ENCODE data around the gene PRMT3.
"Not testable (repeated sequence)": the region's sequence is repeated elsewhere in the genome, so short reads cannot be mapped to it uniquely, and the experiment has no call there.

PRMT3 gene

DNA sequence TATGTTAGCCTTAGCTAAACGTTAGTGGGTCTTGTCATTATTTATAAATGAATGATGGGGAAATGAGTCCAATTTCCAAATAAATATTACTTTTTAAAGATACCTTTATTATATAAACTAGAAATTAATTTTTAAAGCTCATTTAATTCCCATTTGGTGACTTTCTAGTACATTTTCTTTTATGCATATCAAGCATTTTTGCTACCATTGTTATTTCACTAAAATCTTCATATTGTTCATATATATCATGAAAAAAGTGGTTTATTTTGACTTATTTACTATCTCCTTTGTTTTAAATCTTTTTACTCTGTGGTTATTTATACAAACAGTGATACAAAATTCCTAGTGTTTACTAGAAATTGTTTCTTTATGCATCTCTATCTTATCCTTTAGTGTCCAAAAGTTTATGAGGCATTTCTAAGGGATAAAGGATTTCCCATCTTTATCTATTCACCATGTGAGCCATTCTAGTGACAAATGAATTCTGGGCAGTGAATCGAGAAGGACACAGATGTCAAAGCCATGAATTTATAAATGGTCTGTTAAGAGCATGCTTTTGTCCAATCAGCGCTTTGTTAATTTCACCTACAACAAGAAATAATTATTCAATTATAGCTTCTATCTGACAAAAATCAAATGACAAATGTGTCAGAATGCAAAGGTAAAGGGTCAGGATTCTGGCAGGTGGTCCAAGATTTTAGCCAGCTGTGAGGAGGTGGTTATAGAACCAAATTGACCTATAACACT, 70.6 kb downstream of the PRMT3 start:
- DNase-seq = no peak

DNA sequence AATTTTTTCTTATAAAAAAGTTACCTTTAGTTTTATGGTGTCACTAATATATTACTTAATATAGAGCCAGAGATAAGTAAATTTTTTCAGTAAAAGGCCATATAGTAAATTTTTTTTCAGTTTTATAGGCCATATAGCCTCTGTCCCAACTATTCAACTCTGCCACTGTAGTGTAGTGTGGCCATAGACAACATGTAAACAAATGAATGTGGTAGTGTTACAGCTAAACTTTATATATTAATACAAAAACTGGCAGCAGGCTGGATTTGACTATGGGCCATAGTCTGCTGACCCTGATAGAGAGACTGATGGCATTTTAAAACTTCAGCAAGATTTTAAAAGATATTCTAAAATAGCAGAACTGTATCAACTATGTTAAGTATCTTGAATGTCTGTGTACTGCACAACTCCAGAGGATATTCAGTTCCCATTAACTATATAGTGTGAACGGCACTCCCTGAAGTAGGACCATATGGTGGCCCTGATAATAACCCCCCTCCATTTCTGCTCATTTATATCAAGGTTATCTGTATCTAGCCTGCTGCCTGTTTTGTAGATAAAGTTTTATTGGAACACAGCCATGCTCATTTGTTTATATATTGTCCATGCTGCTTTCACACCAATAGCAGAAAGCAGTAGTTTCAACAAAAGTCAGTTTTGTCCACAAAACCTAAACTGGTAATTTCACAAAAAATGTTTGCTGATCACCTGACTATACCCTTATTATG, 71.6 kb downstream of the PRMT3 start:
- peak; percentile 48 for DNase-seq

GRCh38 chr11:20459865-20460264, 72.3 kb downstream of the PRMT3 start:
- DNase-seq = no peak

DNA sequence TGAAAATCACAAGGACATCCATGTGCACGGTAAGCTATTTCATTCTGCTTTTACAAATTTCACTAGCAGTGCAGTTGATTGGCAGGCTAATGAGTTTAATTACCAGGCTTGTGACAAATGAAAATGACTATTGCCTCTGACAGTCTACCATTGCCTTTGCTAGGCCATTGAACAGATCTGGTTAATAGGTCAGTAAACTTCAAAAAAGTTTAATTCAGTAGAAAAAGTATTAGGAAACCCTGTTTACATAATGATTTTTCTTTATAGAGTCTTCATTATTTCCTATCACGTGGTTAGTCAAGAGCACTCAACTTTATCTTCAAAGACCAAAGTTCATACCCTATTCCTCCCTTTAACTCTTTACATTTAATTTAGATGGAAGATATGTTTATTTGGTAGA, 77.0 kb downstream of the PRMT3 start:
- no peak for DNase-seq

- DNase-seq = no peak
These were observed 80.1 kb downstream of the PRMT3 start for GRCh38 chr11:20467487-20468185.

GRCh38 chr11:20470348-20470747, 82.8 kb downstream of the PRMT3 start:
- DNase-seq = no peak

- DNase-seq = not testable (repeated sequence)
These were observed 84.4 kb downstream of the PRMT3 start for GRCh38 chr11:20471929-20472328.

- DNase-seq = no peak
These were observed 86.8 kb downstream of the PRMT3 start for GRCh38 chr11:20474176-20474881.

GRCh38 chr11:20474882-20475517, 87.5 kb downstream of the PRMT3 start:
- DNase-seq = no peak

DNA sequence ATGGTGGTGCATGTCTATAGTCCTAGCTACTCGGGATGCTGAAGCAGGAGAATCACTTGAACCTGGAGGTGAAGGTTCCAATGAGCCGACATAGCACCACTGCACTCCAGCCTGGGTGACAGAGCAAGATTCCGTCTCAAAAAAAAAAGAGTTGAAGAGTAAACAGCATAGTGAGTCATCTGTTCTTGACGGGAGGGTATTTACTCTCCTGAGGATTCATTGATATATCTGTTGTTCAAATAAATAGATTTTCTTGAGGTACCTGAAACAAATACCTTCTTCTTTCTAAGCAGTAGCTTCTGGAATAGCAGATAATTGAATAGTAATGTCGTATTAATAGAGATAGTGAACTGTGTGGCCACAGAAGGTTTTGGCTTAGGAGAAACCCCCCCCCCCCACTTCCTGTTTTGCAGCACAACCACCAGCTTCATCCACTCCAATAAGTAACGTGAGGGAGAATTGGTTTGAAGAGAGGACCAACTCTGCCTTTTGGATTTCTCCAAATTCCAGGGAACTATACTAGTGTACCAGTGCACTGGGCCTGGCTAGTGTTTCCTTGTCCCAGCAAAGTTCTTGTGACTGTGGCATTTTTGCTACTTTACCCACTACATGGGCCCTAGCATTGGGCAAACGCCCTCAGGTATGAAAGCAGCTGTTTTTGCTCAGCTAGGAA, 90.0 kb downstream of the PRMT3 start:
- no peak for DNase-seq

- DNase-seq = no peak
These were observed 92.0 kb downstream of the PRMT3 start for GRCh38 chr11:20479513-20479912.

GRCh38 chr11:20483931-20484330, 96.4 kb downstream of the PRMT3 start:
- no peak for DNase-seq

DNA sequence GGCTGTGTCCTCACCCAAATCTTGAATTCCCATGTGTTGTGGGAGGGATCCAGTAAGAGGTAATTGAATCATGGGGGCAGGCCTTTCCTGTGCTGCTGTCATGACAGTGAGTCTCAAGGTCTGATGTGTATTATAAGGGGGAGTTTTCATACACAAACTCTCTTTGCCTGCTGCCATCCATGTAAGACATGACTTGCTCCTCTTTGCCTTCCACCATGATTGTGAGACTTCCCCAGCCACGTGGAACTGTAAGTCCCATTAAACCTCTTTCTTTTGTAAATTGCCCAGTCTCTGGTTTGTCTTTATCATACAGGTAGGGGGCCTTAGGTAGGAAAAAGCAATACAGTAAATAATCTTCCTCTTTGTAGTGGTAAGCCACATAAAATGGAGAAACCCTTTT, 96.9 kb downstream of the PRMT3 start:
- DNase-seq = not testable (repeated sequence)

DNA sequence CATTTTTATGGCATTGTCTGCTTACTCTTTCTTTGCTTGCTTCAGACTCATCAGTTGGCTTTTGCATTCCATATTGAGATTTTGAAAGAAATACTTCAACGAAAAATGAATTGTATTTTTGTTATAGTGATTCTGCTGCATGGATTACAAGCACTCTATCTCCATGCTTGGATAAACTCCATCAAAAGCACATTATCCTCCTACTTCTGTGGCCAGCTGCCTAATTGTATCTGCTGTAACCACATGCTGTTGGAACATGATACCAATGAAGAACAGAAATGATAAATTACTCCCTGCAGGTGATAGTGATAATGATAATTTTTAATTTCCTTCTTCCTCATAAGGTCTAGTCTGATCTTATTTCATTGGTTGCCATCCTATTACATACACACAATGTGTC, 100.8 kb downstream of the PRMT3 start:
- peak; percentile 76 for DNase-seq

- no peak for DNase-seq
These were observed 102.4 kb downstream of the PRMT3 start for GRCh38 chr11:20489948-20490347.

- no peak for DNase-seq
These were observed 105.8 kb downstream of the PRMT3 start for GRCh38 chr11:20493340-20493739.

- no peak for DNase-seq
These were observed 109.7 kb downstream of the PRMT3 start for GRCh38 chr11:20497124-20497792.

DNA sequence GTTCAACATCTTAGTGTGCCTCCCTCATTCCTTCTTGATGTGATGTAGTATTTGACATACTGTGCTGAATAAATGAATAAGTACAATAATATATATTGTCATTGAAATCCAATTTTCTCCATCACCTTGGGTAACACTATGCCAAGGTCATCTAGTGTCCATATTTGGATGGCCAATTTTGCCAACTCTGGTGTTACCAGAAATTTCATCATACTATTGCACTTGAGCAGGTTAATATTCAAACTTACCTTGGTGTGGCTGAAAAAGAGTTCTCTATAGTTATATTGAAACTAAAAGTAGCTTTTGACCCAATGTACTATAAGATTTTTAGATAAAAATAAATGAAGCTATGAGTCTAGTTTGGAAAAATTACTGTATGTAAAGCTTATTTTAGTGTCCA, 113.7 kb downstream of the PRMT3 start:
- no peak for DNase-seq

DNA sequence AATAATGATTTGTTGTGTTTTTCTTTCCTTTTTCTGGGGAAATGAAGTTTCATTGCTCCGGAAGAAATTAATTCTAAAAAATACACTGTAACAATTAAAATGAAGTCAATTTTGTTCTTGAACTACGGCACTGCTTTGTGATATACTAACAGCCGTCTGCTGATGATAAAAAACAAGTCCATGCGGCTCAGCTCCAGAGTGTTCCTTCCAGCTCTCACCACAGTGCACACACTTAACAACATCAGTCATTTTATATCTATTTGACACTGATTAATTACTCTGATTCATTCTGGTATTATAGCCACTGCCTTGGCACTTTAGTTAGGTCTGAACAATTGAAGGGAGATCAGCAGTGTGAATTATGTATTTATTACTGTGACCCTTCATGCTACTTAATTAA, 114.5 kb downstream of the PRMT3 start:
- DNase-seq = no peak

DNA sequence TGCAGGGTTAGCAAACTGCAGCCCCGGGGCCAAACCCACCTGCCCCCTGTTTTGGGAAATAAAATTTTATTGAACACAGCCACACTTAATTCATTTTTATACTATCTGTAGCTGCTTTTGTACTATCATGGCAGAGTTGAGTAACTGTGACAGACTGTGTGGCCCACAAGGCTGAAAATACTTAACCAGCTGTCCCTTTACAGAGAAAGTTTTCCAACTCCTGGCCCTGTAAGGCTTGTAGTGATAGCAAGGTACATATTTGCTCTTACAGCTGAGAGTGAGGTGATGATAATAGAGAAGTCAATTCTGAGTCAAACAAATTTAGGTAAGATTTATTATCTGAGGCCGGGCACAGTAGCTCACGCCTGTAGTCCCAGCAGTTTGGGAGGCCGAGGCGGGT, 124.5 kb downstream of the PRMT3 start:
- DNase-seq = no peak

DNA sequence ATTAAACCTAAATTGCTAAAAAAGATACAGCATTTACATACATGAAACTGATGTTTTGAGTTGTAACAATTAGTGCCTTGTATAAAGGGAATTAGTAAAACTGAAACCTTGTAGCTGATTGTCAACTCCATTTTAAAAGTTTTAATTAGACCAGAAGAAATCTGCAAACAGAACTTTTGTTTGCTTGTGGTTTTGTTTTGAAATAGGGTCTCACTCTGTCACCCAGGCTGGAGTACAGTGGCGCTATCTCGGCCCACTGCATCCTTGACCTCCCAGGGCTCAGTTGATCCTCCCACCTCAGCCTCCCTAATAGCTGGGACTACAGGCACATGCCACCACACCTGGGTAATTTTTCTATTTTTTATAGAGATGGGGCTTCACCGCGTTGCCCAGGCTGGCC, 125.4 kb downstream of the PRMT3 start:
- no peak for DNase-seq

All from NCI-H2171 treated with DMSO at 0.1 percent for 48 hours (cell line).